Neural crest cell (in vitro differentiated cells): ENCODE data around the gene GPD1. TPM values are rescaled to one million over a fixed set of nuclear protein-coding genes. Genes with fewer than 3 reads are reported as not detected.
"Not testable (repeated sequence)": the region's sequence is repeated elsewhere in the genome, so short reads cannot be mapped to it uniquely, and the experiment has no call there.

ENCODE experiments used
- DNase-seq: peaks from one replicate; pipeline ENCODE4 v3.0.0; 2021; ENCODE audit warnings: low read depth, mixed read lengths, low spot score
- H3K27ac Mint-ChIP-seq: one replicate; pipeline ENCODE4 v1.8.0; 2021; ENCODE audit warnings: mild to moderate bottlenecking, mixed read lengths; ENCODE audit not compliant: unreplicated experiment
- H3K27me3 Mint-ChIP-seq: 2 replicates; pipeline ENCODE4 v1.8.0; 2021; ENCODE audit warnings: low read depth, mild to moderate bottlenecking, mixed read lengths
- H3K36me3 Mint-ChIP-seq: 2 replicates; pipeline ENCODE4 v1.8.0; 2021; ENCODE audit warnings: low read depth, mild to moderate bottlenecking, mixed read lengths
- H3K4me1 Mint-ChIP-seq: 2 replicates; pipeline ENCODE4 v1.8.0; 2021; ENCODE audit warnings: mixed read lengths
- H3K4me3 Mint-ChIP-seq: one replicate; pipeline ENCODE4 v1.8.0; 2021; ENCODE audit warnings: mild to moderate bottlenecking, mixed read lengths
- H3K9me3 Mint-ChIP-seq: 2 replicates; pipeline ENCODE4 v1.8.0; 2021; ENCODE audit warnings: mixed read lengths
- total RNA-seq: library from RNA; stranded (reverse); gene quantifications from 2 replicates; pipeline ENCODE4 v1.2.1, GENCODE V29; 2021
- TF ChIP-seq, protein P1 (sequence below): fragments of 200-600 bp; sonication (generic); conservative IDR thresholded peaks from 2 replicates; pipeline ENCODE4 v1.5.0; 2021; ENCODE audit warnings: antibody characterized with exemption, mild to moderate bottlenecking

GPD1 gene
- total RNA-seq, 1 donor from 2014 or later: 0.49 TPM

DNA sequence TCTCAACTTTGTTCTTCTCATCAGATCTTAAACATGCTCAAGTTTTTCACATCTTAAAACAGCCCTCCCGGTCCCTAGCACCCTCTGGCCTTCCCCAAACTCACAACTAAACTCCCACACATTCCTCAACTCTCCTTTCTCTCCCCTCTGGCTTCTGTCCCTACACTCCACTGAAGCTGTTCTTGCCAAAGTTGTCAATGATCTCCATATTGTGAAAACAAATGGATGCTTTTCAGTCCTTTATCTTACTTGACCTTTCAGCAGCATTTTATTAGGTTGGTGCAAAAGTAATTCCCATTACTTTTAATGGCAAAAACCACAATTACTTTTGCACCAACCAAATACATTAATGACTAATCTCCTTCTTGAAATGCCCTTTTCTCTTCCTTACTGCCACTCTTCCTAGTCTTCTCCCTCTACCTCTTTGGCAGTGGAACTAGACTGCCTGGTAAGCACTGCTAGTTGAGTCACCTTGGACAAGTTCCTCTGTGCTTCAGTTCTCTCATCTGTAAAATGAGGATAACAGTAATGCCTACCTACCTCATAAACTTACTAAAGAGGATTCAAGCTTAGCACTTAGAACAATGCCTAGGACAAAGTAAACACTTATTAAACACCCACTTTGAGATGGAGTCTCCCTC lies 47.4 kb downstream of the GPD1 start:
- Mint-ChIP-seq H3K27me3 (no peaks in the 10 kb centered on the region), H3K27ac (no peak overlapping the region), H3K4me3 (no peak overlapping the region), H3K36me3 (no peaks in the 10 kb centered on the region), H3K4me1 (no peaks in the 10 kb centered on the region), H3K9me3 (no peaks in the 10 kb centered on the region)
- DNase-seq: no peak
- TF ChIP-seq, protein P1, sequence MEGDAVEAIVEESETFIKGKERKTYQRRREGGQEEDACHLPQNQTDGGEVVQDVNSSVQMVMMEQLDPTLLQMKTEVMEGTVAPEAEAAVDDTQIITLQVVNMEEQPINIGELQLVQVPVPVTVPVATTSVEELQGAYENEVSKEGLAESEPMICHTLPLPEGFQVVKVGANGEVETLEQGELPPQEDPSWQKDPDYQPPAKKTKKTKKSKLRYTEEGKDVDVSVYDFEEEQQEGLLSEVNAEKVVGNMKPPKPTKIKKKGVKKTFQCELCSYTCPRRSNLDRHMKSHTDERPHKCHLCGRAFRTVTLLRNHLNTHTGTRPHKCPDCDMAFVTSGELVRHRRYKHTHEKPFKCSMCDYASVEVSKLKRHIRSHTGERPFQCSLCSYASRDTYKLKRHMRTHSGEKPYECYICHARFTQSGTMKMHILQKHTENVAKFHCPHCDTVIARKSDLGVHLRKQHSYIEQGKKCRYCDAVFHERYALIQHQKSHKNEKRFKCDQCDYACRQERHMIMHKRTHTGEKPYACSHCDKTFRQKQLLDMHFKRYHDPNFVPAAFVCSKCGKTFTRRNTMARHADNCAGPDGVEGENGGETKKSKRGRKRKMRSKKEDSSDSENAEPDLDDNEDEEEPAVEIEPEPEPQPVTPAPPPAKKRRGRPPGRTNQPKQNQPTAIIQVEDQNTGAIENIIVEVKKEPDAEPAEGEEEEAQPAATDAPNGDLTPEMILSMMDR: no peak

DNA sequence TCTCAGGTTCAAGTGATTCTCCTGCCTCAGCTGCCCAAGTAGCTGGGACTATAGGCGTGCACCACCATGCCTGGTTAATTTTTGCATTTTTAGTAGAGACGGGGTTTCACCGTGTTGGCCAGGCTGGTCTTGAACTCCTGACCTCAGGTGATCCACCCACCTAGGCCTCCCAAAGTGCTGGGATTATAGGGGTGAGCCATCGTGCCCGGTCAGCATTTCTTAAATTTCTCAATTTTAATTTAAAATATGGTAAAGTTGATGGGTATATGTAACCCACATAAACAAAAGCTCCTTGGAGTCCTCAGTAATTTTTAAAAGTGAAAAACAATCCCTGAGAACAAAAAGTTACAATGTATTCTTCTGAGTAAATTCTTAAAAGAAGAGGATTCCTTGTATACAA lies 51.1 kb downstream of the GPD1 start:
- not testable (repeated sequence) for H3K4me1 Mint-ChIP-seq, H3K27me3 Mint-ChIP-seq, H3K9me3 Mint-ChIP-seq, H3K36me3 Mint-ChIP-seq, H3K27ac Mint-ChIP-seq, DNase-seq, H3K4me3 Mint-ChIP-seq

DNA sequence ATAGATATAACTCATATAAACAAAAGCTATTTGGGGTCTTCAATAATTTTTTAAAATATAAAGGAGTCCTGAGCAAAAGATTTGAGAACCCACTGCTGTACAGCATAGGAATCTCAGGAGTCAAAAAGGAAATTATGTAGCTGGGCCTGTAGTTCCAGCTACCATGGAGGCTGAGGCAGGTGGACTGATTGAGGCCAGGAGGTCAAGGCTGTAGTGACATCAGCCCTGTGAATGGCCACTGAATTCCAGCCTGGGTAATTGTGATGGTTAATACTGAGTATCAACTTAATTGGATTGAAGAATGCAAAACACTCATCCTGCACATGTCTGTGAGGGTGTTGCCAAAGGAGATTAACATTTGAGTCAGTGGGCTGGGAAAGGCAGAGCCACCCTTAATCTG lies 52.8 kb downstream of the GPD1 start:
- no peak overlapping the region for H3K27ac Mint-ChIP-seq
- H3K36me3 Mint-ChIP-seq: peaks cover 8% of the 10 kb centered on the region
- DNase-seq: no peak
- no peak overlapping the region for H3K4me3 Mint-ChIP-seq
- peaks cover 4% of the 10 kb centered on the region for H3K4me1 Mint-ChIP-seq
- H3K27me3 Mint-ChIP-seq: no peaks in the 10 kb centered on the region
- TF ChIP-seq, protein P1: no peak
- H3K9me3 Mint-ChIP-seq: no peaks in the 10 kb centered on the region

DNA sequence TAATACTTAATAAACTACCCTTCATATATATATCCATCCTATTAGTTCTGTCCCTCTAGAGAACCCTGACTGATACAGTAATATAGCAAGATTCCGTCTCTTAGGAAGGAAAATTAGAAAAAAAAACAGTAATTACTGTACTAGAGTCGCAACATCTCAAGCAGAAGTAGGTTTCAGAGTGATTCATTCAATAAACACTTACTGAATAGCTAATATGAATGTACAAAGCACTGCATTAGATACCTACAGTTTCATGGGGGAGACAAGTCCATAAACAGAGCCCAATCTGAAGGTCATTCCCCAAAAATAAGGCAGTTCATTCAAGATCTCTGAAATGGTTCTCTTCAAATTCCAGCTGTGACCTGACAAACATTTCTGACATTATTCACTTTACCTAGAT lies 53.5 kb downstream of the GPD1 start:
- H3K27me3 Mint-ChIP-seq: no peaks in the 10 kb centered on the region
- peaks cover 8% of the 10 kb centered on the region for H3K36me3 Mint-ChIP-seq
- H3K27ac Mint-ChIP-seq: no peak overlapping the region
- H3K4me1 Mint-ChIP-seq: peaks cover 4% of the 10 kb centered on the region
- DNase-seq: no peak
- H3K4me3 Mint-ChIP-seq: no peak overlapping the region
- TF ChIP-seq, protein P1: no peak
- no peaks in the 10 kb centered on the region for H3K9me3 Mint-ChIP-seq

DNA sequence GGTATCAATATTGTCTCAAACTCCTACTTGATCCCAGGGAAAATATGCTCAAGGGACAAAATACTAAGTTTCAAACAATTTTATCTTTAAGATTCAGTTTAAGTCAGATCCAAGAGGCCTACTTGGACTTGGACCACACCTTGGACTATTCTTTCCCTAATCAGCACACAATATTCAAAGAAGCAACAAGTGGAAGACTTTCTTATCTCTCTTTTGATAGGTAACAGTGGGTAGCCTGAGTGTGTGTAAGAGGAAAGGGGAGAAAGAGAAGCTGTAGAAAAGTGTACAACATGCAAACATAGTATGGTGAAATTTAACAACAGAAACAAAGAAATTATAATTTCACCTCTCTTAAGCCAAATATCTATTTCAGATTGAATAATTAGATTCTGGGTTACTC lies 56.8 kb downstream of the GPD1 start:
- H3K27ac Mint-ChIP-seq: no peak overlapping the region
- H3K9me3 Mint-ChIP-seq: no peaks in the 10 kb centered on the region
- peaks cover 13% of the 10 kb centered on the region for H3K36me3 Mint-ChIP-seq
- peaks cover 15% of the 10 kb centered on the region for H3K4me1 Mint-ChIP-seq
- H3K4me3 Mint-ChIP-seq: no peak overlapping the region
- no peak for DNase-seq
- TF ChIP-seq, protein P1: no peak
- no peaks in the 10 kb centered on the region for H3K27me3 Mint-ChIP-seq

Other genes with a start within 250 kb of the GPD1 start
- 0.73 and 1.6 TPM in 2 replicates for gene FAIM2, start 200.1 kb upstream of the GPD1 start, total RNA-seq
- gene AQP2, start 153.3 kb upstream of the GPD1 start, total RNA-seq: not detected in 2 replicates
- gene AQP5, start 142.1 kb upstream of the GPD1 start, total RNA-seq: 1.2 and 2.4 TPM in 2 replicates
- gene AQP6, start 131.1 kb upstream of the GPD1 start, total RNA-seq: 0.21 TPM in 1 of 2 replicates, not detected in the other
- 91.7 and 104 TPM in 2 replicates for gene RACGAP1, start 78.5 kb upstream of the GPD1 start, total RNA-seq
- 22.7 and 25.0 TPM in 2 replicates for gene ASIC1, start 46.4 kb upstream of the GPD1 start, total RNA-seq
- gene SMARCD1, start 18.7 kb upstream of the GPD1 start, total RNA-seq: 187 TPM in 2 replicates
- 22.4 and 23.3 TPM in 2 replicates for gene COX14, start 8.2 kb downstream of the GPD1 start, total RNA-seq
- 61.7 and 63.4 TPM in 2 replicates for gene CERS5, start 63.4 kb downstream of the GPD1 start, total RNA-seq
- 25.5 and 27.2 TPM in 2 replicates for gene LIMA1, start 179.5 kb downstream of the GPD1 start, total RNA-seq